ENCODE results near the gene NT5C3B. TPM values are rescaled to one million over a fixed set of nuclear protein-coding genes. Genes with fewer than 3 reads are reported as not detected.

NT5C3B gene
- total RNA-seq, 1 donor from 2014 or later: 36.7 TPM

DNA sequence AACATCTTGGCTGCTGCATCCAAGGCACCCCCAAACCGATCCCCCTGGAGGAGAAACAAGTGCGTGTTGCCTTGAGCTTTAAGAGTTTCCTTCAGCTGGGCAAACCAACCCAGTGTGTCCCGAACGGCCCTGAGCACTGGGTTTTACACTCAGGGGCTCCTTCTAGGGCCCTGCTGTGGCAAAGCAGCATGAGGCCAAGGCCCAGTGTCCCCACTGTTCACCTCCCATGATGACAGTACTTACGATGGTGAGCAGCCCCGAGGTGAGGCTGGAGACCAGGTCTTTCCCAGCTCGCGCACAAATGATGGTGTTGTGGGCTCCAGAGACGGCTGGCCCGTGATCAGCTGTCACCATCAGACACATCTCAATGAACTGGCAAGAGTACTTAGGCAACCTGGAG, 35.8 kb upstream of the NT5C3B start:
- no peak for DNase-seq (ENCODE audit: low spot score in 2 of 2)
- TF ChIP-seq, protein P1, sequence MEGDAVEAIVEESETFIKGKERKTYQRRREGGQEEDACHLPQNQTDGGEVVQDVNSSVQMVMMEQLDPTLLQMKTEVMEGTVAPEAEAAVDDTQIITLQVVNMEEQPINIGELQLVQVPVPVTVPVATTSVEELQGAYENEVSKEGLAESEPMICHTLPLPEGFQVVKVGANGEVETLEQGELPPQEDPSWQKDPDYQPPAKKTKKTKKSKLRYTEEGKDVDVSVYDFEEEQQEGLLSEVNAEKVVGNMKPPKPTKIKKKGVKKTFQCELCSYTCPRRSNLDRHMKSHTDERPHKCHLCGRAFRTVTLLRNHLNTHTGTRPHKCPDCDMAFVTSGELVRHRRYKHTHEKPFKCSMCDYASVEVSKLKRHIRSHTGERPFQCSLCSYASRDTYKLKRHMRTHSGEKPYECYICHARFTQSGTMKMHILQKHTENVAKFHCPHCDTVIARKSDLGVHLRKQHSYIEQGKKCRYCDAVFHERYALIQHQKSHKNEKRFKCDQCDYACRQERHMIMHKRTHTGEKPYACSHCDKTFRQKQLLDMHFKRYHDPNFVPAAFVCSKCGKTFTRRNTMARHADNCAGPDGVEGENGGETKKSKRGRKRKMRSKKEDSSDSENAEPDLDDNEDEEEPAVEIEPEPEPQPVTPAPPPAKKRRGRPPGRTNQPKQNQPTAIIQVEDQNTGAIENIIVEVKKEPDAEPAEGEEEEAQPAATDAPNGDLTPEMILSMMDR (IDR thresholded peaks at IDR 0.05): no peak
- intact Hi-C loops (cut with DNase I): loop anchor here (10.0 kb wide), 1 partner anchor 137 kb away; the partner anchor contains the start of gene HAP1

DNA sequence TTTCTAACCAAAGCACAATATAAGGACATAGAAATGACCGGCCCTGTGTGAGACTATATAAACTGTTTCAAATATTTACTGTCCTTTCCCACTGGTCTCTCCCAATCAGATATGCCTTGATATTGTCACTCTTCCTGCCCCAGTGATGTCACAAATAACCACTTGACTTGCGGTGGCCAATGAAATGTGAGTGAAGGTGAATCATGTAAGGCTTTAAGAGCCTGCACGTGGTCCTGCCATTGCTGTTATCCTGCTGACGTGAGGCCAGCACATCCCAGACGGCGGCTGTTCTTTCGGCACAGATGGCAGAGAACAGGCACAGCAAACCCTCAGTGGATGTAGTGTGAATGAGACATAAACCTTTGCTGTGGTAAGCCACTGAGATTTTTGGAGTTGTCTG, 34.6 kb upstream of the NT5C3B start:
- no peaks in the 10 kb centered on the region for H3K27me3 ChIP-seq
- H3K4me3 ChIP-seq: no peak overlapping the region
- no peak for DNase-seq (ENCODE audit: low spot score in 2 of 2)
- intact Hi-C loops (cut with DNase I): loop anchor here (10.0 kb wide), 1 partner anchor 136 kb away; the partner anchor contains the start of gene HAP1
- H3K4me1 ChIP-seq: no peaks in the 10 kb centered on the region
- peaks cover 33 to 57% of the 10 kb centered on the region in 2 donors for H3K36me3 ChIP-seq
- no peaks in the 10 kb centered on the region for H3K9me3 ChIP-seq
- no peak overlapping the region for H3K27ac ChIP-seq
- TF ChIP-seq, protein P1 (IDR thresholded peaks at IDR 0.05): no peak

More for the DNA sequence above, 35.8 kb upstream of the NT5C3B start:
- H3K9me3 ChIP-seq: no peaks in the 10 kb centered on the region
- H3K36me3 ChIP-seq: peaks cover 33 to 61% of the 10 kb centered on the region in 2 donors
- H3K4me1 ChIP-seq: no peaks in the 10 kb centered on the region
- no peak overlapping the region for H3K4me3 ChIP-seq
- H3K27me3 ChIP-seq: no peaks in the 10 kb centered on the region
- no peak overlapping the region for H3K27ac ChIP-seq

DNA sequence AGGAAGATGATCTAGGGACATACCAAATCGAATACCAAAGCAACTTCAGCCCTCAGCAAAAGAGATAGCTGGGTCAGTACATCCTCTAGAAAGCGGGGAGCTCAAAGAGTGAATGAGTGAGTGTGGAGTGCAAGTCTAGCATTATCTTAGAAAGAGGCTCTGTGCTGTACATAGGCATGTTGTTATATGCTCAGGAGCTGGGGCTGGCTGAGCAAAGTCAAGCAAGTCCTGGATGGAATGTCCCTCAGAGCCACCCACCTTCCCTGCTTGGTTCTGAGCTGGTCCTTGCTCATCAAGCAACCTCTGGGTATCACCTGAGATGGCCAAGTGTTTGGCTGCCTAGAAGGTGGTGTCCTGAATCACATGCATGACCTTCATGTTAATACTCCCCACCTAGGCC, 34.1 kb upstream of the NT5C3B start:
- Histone ChIP-seq H3K4me3 (no peak overlapping the region), H3K4me1 (no peaks in the 10 kb centered on the region), H3K36me3 (peaks cover 33 to 57% of the 10 kb centered on the region in 2 donors), H3K27me3 (no peaks in the 10 kb centered on the region), H3K9me3 (no peaks in the 10 kb centered on the region), H3K27ac (no peak overlapping the region)
- no peak for DNase-seq (ENCODE audit: low spot score in 2 of 2)
- intact Hi-C loops (cut with DNase I): loop anchor here (10.0 kb wide), 1 partner anchor 135 kb away; the partner anchor contains the start of gene HAP1
- TF ChIP-seq, protein P1 (IDR thresholded peaks at IDR 0.05): no peak

DNA sequence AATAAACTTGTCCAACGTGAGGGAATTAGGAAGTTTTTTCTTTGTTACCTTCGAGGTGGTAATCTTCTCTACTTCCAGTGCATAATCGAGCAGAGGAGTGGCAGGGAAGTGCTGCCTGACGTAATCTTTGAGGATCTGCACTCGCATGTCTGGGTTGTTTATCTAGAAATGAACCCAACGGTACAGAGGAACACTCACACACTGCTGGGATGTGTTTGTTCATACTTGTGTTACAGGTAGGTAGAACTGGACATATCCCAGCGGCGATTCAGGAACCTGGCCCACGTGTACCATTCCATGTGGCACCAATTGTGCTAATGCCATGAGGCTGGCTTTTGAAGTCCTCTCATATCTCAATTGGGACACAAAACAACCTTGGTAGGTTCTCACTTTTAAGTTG, 33.4 kb upstream of the NT5C3B start:
- TF ChIP-seq, protein P1 (IDR thresholded peaks at IDR 0.05): no peak
- Histone ChIP-seq H3K27ac (no peak overlapping the region), H3K36me3 (peaks cover 33 to 57% of the 10 kb centered on the region in 2 donors), H3K27me3 (no peaks in the 10 kb centered on the region), H3K4me3 (no peak overlapping the region), H3K4me1 (no peaks in the 10 kb centered on the region), H3K9me3 (no peaks in the 10 kb centered on the region)
- intact Hi-C loops (cut with DNase I): no loop called here
- no peak for DNase-seq (ENCODE audit: low spot score in 2 of 2)

DNA sequence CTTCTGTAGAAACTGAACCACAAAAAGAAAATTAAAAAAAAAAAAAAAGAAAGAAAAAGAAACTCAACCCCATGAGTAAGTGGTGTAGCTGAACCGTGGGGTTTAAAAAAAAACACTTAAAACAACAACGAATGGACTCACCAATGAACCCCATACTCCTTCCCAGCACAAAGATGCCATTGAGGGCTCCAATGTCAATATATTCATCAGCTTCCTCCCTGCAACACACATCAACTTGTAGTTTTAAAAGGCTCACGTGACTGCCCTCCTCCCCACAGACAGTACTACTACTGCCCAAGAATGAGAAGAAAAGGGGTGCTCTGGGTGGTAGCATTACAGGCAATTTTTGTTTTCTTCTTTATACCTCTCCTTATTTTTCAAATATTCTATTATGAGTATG, 32.5 kb upstream of the NT5C3B start:
- peaks cover 25 to 55% of the 10 kb centered on the region in 2 donors for H3K36me3 ChIP-seq
- H3K27ac ChIP-seq: no peak overlapping the region
- H3K9me3 ChIP-seq: no peaks in the 10 kb centered on the region
- intact Hi-C loops (cut with DNase I): no loop called here
- TF ChIP-seq, protein P1 (IDR thresholded peaks at IDR 0.05): no peak
- no peak overlapping the region for H3K4me3 ChIP-seq
- H3K27me3 ChIP-seq: no peaks in the 10 kb centered on the region
- peaks cover under 1 to 8% of the 10 kb centered on the region in 2 donors for H3K4me1 ChIP-seq
- no peak for DNase-seq (ENCODE audit: low spot score in 2 of 2)

DNA sequence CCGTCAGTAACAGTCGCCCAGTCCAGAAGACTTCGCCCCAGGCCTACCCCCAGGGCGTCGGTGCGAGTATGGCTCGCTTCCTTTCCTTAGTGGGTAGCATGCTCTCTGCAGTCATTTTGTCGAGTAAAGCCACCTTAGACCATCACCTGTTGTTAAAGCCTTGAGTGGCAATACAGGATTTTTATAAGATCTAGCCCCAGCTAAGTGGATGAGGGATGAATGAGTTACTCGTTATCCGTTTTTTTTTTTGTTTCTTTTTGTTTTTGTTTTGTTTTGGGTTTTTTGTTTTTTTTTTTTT, 29.5 kb upstream of the NT5C3B start:
- intact Hi-C loops (cut with DNase I): loop anchor here (1.0 to 2.0 kb wide), 3 partner anchors 29 to 101 kb away; partner anchors contain the start of genes CNP, FKBP10 and NT5C3B
- peak overlapping the region in 1 of 2 donors; percentile 92 for H3K27ac ChIP-seq
- H3K4me1 ChIP-seq: peaks cover 3 to 14% of the 10 kb centered on the region in 2 donors
- peak overlapping the region; percentile 80 to 99 for H3K4me3 ChIP-seq
- peaks cover 8 to 25% of the 10 kb centered on the region in 2 donors for H3K36me3 ChIP-seq
- no peaks in the 10 kb centered on the region for H3K27me3 ChIP-seq
- H3K9me3 ChIP-seq: no peaks in the 10 kb centered on the region
- no peak for DNase-seq (ENCODE audit: low spot score in 2 of 2)
- TF ChIP-seq, protein P1 (IDR thresholded peaks at IDR 0.05): no peak
